Activated effector memory CD4-positive, alpha-beta T cell treated with Interleukin-2 at 50 U/mL for 16 hours (primary cell): ENCODE results near the gene ZNF385C.

Source experiments
- DNase-seq: peaks from one replicate; pipeline ENCODE4 v3.0.0-alpha.2; 2020

ZNF385C gene

DNA sequence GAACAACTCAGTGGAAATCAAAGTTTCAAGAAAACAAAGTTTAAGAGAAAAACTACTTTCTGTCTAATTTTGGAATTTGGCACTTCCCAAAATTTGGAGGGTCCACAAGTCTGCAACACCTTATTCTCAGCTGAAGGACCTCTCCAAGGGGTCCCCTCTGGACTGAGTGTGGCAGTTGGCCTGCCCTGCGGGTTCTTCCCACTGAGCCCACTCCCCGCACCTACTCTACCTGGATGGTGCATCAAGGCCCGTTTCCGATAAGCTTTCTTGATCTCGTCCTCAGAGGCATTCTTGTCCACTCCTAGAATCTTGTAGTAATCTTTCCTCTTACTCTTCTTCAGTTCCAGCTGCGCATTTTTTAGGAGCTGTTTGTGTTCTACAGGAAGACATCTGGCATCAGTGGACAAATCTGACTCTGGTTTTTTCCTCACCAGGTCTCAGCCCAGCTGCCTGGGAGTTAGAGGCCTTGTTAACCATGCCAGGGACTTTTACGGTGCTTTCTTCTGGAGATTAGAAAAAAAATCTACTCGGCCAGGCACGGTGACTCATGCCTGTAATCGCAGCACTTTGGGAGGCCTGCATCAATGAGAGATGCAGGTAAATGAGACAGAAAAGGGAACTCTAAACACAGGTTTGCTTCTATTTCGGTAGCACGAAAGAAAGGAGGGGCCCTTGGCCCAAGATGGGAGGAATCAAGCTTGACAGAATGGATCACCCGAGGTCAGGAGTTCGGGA lies 116.1 kb downstream of the ZNF385C start:
- no peak for DNase-seq

- no peak for DNase-seq
Measured at GRCh38 chr17:41977991-41978390, 120.3 kb downstream of the ZNF385C start.

- DNase-seq, result no peak
Measured at GRCh38 chr17:41976142-41976768, 122.0 kb downstream of the ZNF385C start.
